Measurements from ENCODE around the gene PPP1CC.

DNA sequence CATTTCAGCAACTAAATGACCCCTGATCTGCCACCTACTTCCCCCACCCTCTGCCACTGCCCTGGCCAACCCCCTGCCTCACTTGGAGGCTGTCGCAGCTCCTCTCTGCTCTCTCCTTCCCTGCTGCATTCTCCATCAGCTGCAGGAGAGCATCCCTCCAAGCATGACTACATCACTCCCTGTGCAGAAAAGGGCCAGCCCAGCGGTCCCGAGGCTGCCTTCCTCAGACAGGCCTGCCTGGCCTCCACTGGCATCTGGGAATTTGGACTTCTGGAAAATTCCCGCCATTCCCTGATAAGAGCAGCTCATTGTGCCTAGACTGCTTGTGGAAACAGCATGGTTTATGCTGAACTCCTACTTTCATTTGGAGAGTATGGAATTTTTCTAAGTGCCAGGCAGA lies 66.5 kb downstream of the PPP1CC start:
- TF ChIP-seq, protein P1, sequence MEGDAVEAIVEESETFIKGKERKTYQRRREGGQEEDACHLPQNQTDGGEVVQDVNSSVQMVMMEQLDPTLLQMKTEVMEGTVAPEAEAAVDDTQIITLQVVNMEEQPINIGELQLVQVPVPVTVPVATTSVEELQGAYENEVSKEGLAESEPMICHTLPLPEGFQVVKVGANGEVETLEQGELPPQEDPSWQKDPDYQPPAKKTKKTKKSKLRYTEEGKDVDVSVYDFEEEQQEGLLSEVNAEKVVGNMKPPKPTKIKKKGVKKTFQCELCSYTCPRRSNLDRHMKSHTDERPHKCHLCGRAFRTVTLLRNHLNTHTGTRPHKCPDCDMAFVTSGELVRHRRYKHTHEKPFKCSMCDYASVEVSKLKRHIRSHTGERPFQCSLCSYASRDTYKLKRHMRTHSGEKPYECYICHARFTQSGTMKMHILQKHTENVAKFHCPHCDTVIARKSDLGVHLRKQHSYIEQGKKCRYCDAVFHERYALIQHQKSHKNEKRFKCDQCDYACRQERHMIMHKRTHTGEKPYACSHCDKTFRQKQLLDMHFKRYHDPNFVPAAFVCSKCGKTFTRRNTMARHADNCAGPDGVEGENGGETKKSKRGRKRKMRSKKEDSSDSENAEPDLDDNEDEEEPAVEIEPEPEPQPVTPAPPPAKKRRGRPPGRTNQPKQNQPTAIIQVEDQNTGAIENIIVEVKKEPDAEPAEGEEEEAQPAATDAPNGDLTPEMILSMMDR (IDR thresholded peaks at IDR 0.05): no peak
- TF ChIP-seq POLR2A (IDR thresholded peaks at IDR 0.05): no peak

Measured in testis (tissue), 2 donors.